AG04450 (cell line): Measurements from ENCODE around the gene NEUROD2. TPM values are rescaled to one million over a fixed set of nuclear protein-coding genes. Genes with fewer than 3 reads are reported as not detected.

Experiments
- CTCF ChIA-PET: fragments of 300-600, 350-600 bp; formaldehyde crosslinking; extraction: SDS; loops from one replicate; lab custom pipeline; 2022; ENCODE audit warnings: antibody characterized with exemption, inconsistent platforms; lab: Charles Lee
- POLR2A ChIA-PET: fragments of 350-600 bp; formaldehyde crosslinking; extraction: SDS; loops from one replicate; lab custom pipeline; 2021; ENCODE audit warnings: antibody characterized with exemption, inconsistent platforms; lab: Yijun Ruan, JAX
- DNase-seq: peaks from one replicate; pipeline ENCODE4 v3.0.0-alpha.2; 2011; ENCODE audit warnings: low read depth, low spot score
- H3K27ac ChIP-seq: one replicate; pipeline ENCODE4 v1.5.1; 2012; ENCODE audit warnings: low read depth, low read length, control low read depth
- H3K27me3 ChIP-seq: one replicate; pipeline ENCODE4 v1.6.0; 2012; ENCODE audit warnings: low read length; ENCODE audit not compliant: control insufficient read depth, insufficient read depth
- H3K4me3 ChIP-seq: 2 replicates; pipeline ENCODE4 v1.5.1; 2011; ENCODE audit warnings: mild to moderate bottlenecking, low read depth, low read length, control low read depth
- H3K9me3 ChIP-seq: 2 replicates; pipeline ENCODE4 v1.5.1; 2012; ENCODE audit warnings: low read length; ENCODE audit not compliant: control insufficient read depth, insufficient read depth
- polyA plus RNA-seq: library from polyadenylated mRNA; depleted of rRNA; stranded (reverse); fragments of >200 nt; gene quantifications from 2 replicates; pipeline ENCODE4 v1.2.3, GENCODE V29; 2011
- TF ChIP-seq, protein P1 (sequence below): IDR thresholded peaks from 2 replicates; pipeline ENCODE4 v1.5.1; 2011; ENCODE audit warnings: low read depth, low read length, control low read depth, inconsistent platforms

Gene NEUROD2
- polyA plus RNA-seq, 1 experiment = not detected

DNA sequence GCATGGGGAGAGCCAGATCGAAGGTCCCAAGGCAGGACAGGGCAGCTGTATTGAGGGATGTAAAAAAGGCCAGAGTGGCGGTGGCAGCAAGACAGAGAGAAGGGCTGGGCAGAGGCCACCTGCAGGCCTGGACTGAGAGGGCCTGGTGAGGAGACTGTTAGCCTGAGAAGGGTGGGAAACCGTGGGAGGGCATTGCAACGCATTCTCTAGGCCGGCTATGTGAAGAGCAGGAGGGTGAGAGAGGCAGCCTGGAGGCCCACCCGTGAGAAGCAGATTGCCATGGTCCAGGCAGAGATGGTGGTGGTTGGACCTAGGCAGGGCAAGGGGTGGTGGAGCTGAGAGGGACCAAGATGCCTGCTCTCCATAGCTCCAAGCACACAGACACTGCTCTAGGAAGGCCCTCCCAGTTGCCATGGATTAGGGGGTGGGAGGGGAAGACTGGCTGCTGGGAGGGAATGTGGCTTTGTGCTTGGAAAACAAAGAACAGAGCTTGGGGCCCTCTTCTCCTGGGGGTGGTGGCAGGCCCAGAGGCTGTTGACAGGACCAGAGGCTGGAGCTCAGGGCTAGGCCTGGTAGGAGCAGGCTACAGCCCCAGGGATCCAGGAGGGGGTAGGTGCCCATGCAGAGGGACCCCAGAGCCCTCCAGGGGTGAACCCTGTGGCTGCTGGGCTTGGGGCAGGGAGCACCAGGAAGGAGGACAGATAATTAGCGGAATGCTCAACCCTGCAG lies 45.0 kb upstream of the NEUROD2 start:
- H3K27ac ChIP-seq = no peak overlapping the region
- ChIA-PET CTCF (interaction anchor here (1.3 to 7.4 kb wide), 3 partner anchors 18 to 74 kb away, joined by 3 to 62 read pairs (median 5); no protein-coding TSS in a partner anchor), POLR2A (no interaction called here)
- H3K4me3 ChIP-seq = no peak overlapping the region
- DNase-seq = no peak
- TF ChIP-seq, protein P1, sequence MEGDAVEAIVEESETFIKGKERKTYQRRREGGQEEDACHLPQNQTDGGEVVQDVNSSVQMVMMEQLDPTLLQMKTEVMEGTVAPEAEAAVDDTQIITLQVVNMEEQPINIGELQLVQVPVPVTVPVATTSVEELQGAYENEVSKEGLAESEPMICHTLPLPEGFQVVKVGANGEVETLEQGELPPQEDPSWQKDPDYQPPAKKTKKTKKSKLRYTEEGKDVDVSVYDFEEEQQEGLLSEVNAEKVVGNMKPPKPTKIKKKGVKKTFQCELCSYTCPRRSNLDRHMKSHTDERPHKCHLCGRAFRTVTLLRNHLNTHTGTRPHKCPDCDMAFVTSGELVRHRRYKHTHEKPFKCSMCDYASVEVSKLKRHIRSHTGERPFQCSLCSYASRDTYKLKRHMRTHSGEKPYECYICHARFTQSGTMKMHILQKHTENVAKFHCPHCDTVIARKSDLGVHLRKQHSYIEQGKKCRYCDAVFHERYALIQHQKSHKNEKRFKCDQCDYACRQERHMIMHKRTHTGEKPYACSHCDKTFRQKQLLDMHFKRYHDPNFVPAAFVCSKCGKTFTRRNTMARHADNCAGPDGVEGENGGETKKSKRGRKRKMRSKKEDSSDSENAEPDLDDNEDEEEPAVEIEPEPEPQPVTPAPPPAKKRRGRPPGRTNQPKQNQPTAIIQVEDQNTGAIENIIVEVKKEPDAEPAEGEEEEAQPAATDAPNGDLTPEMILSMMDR = no peak
- no peaks in the 10 kb centered on the region for H3K9me3 ChIP-seq
- H3K27me3 ChIP-seq = no peaks in the 10 kb centered on the region

DNA sequence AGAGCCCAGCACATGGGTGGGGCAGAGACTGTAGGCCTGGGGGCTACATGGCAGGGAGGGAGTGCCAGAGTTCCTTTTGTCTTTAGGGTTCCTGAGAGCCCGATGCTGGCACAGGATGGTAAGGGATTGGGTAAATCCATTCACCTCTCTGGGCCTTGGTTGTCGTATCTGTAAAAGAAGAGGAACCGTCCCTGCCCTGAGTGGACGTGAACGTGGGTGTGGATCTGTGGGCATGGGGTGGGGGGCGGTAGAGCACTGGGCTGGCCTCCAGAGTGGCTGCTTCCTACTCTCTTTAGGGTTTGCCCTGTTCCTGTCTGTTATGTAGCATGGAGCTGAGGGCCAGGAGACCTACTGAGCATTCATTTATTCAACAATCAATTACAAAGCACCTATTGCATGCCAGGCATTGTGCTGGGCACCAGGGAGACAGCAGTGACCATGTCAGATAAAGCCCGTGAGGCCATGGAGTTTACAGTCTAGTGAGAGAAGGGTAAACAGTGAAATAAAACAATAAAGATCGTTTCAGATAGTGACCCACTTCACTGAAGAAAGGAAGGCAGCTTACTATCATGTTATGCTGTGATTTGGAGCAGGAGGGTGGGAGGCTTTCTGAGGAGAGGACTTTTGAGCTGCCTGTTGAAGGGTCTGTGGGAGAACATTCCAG lies 44.3 kb upstream of the NEUROD2 start:
- no peaks in the 10 kb centered on the region for H3K27me3 ChIP-seq
- no peaks in the 10 kb centered on the region for H3K9me3 ChIP-seq
- ChIA-PET POLR2A (interaction anchor here (0.6 kb wide), 1 partner anchor 24 kb away, joined by 3 read pairs; no protein-coding TSS in a partner anchor), CTCF (interaction anchor here (1.4 to 7.4 kb wide), 3 partner anchors 17 to 29 kb away, joined by 3 to 62 read pairs (median 5); no protein-coding TSS in a partner anchor)
- no peak overlapping the region for H3K27ac ChIP-seq
- DNase-seq = no peak
- no peak overlapping the region for H3K4me3 ChIP-seq
- TF ChIP-seq, protein P1 = no peak

DNA sequence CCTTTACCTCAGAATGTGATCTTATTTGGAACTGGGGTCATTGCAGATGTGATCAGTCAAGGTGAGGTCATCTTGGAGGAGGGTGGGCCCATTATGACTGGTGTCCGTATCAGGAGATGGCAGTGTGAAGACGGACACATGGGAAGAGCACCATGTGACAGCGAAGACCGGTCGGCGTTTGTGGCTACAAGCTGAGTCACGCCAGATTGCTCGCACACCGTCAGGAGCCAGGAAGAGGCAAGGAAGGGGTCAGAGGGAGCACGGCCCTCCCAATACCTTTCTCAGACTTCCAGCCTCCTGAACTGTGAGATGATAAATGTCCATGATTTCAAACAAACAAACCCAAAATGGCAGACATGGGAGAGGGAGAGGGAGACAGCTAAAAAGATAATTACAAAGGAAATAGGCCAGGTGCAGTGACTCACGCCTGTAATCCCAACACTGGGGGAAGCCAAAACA lies 42.4 kb upstream of the NEUROD2 start:
- no peaks in the 10 kb centered on the region for H3K9me3 ChIP-seq
- TF ChIP-seq, protein P1 = no peak
- H3K4me3 ChIP-seq = no peak overlapping the region
- DNase-seq = no peak
- ChIA-PET POLR2A (interaction anchor here (0.6 to 1.8 kb wide), 2 partner anchors 9 to 11 kb away, joined by 3 to 4 read pairs; no protein-coding TSS in a partner anchor), CTCF (interaction anchor here (1.4 to 7.4 kb wide), 3 partner anchors 12 to 27 kb away, joined by 4 to 62 read pairs (median 6); no protein-coding TSS in a partner anchor)
- H3K27ac ChIP-seq = no peak overlapping the region
- no peaks in the 10 kb centered on the region for H3K27me3 ChIP-seq

DNA sequence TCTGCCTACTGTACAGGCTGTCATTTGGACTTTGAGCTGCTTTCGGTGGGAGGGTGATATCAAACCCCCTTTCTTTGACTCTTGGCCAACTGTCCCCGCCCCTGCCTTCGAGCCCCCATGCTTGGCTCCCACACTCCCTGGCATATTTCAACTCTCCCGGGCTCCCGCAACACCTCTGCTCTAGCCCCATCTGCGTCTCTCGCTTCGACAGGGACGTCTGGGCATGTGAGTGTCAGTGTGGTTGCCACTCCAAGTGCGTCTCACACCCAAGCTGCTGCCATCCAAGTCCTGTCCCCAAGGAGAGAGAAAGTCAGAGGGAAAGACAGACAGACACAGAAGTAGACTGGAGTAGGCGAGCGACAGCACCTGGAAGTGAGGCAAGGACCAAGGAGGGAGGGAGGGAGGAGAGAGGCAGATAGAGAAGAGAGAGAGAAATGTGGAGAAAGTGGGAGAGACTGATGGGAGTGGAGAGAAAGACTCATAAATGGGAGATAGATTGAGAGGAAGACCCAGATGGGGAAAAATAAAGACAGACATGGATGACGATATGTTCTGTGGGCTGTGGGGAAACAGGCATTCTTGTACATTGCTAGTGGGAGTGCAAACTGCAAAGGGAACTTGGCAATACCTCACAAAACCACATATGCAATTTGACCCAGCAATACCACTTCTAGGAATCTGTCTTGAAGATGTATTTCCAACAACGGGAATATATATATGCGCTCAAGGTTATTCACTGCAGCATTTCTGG lies 41.1 kb upstream of the NEUROD2 start:
- H3K27ac ChIP-seq = no peak overlapping the region
- TF ChIP-seq, protein P1 = no peak
- H3K4me3 ChIP-seq = no peak overlapping the region
- H3K9me3 ChIP-seq = no peaks in the 10 kb centered on the region
- POLR2A ChIA-PET = no interaction called here
- H3K27me3 ChIP-seq = no peaks in the 10 kb centered on the region
- CTCF ChIA-PET = interaction anchor here (1.2 to 7.4 kb wide), 2 partner anchors 15 to 26 kb away, joined by 3 to 62 read pairs; no protein-coding TSS in a partner anchor
- peak; percentile 57 for DNase-seq
